K562 (cell line): ENCODE data around the gene FTH1. TPM values are rescaled to one million over a fixed set of nuclear protein-coding genes. Genes with fewer than 3 reads are reported as not detected.
A peak's percentile ranks its signal among the peaks of the same experiment; 100 is the strongest.

Experiments
- COPS2 ChIP-seq: fragments of 450-650 bp; conservative IDR thresholded peaks from 2 replicates; pipeline ENCODE4 v1.6.1; 2016; ENCODE audit warnings: mild to moderate bottlenecking, moderate library complexity
- ESRRA ChIP-seq: fragments of 450-650 bp; IDR thresholded peaks from 2 replicates; pipeline ENCODE4 v1.6.1; 2014; ENCODE audit warnings: low read depth, mild to moderate bottlenecking, moderate library complexity, borderline replicate concordance
- GABPB2 ChIP-seq: fragments of 250-450 bp; sonication (Bioruptor Pico); conservative IDR thresholded peaks from 2 replicates; pipeline ENCODE4 v1.5.1; 2021; ENCODE audit warnings: mild to moderate bottlenecking
- ILF3 ChIP-seq: fragments of 450-650 bp; IDR thresholded peaks from 2 replicates; pipeline ENCODE4 v1.6.1; 2018; ENCODE audit warnings: antibody characterized with exemption, mild to moderate bottlenecking, moderate library complexity, borderline replicate concordance
- KLF1 ChIP-seq: fragments of 450-650 bp; IDR thresholded peaks from 2 replicates; pipeline ENCODE4 v1.6.1; 2016; ENCODE audit warnings: missing genetic modification characterization, missing compliant biosample characterization
- MEF2A ChIP-seq: IDR thresholded peaks from 2 replicates; pipeline ENCODE4 v1.6.1; 2011; ENCODE audit warnings: low read depth, mild to moderate bottlenecking, low read length, moderate library complexity; ENCODE audit not compliant: control insufficient read depth
- MLLT1 ChIP-seq, 2 experiments: fragments of 450-650 bp; IDR thresholded peaks; 2 replicates each; pipeline ENCODE4 v1.6.1; 2016
- POLR3G ChIP-seq: IDR thresholded peaks from 2 replicates; pipeline ENCODE4 v1.6.1; 2011; ENCODE audit not compliant: insufficient read length, insufficient replicate concordance; ENCODE audit errors: extremely low read depth
- PRPF4 ChIP-seq: fragments of 200-400 bp; formaldehyde crosslinking; IDR thresholded peaks from one replicate; pipeline ENCODE4 v1.6.1; 2017; ENCODE audit warnings: low read length, low read depth, mild to moderate bottlenecking; ENCODE audit not compliant: insufficient read depth, poor library complexity, severe bottlenecking
- RBM39 ChIP-seq: fragments of 200-400 bp; formaldehyde crosslinking; optimal IDR thresholded peaks from 2 replicates; pipeline ENCODE3; 2018; ENCODE audit warnings: low read depth, low read length
- SAFB ChIP-seq: fragments of 200-400 bp; formaldehyde crosslinking; IDR thresholded peaks from 2 replicates; pipeline ENCODE4 v1.6.1; 2017; ENCODE audit warnings: low read depth, low read length, borderline replicate concordance
- SMARCA4 ChIP-seq: fragments of 450-650 bp; IDR thresholded peaks from 2 replicates; pipeline ENCODE4 v1.6.1; 2016
- TBP ChIP-seq: optimal IDR thresholded peaks from 2 replicates; pipeline ENCODE3; 2011; ENCODE audit warnings: low read depth, low read length, improper control_type of control experiment
- TEAD4 ChIP-seq, 2 experiments: sonication (generic) in 1 of 2; formaldehyde crosslinking in 1 of 2; IDR thresholded peaks; 2 replicates each; pipeline versions ENCODE4 v1.6.1 to v1.8.0; 2012 to 2022; ENCODE audit warnings: borderline replicate concordance in 1 of 2, inconsistent platforms in 1 of 2, low read length in 1 of 2, mild to moderate bottlenecking in 1 of 2, missing genetic modification reagents in 1 of 2
- TOE1 ChIP-seq, 2 experiments: fragments of 450-650 bp in 1 of 2; sonication (generic) in 1 of 2; formaldehyde crosslinking in 1 of 2; IDR thresholded peaks; 2 replicates each; pipeline versions ENCODE4 v1.7.1 to v1.8.0; 2016 to 2022; ENCODE audit warnings: borderline replicate concordance in 2 of 2, mild to moderate bottlenecking in 2 of 2, antibody characterized with exemption in 1 of 2, inconsistent platforms in 1 of 2, low read depth in 1 of 2, missing genetic modification reagents in 1 of 2, moderate library complexity in 1 of 2
- ZBTB17 ChIP-seq: fragments of 450-650 bp; formaldehyde crosslinking; IDR thresholded peaks from 2 replicates; pipeline ENCODE4 v1.4.0; 2020; ENCODE audit warnings: mild to moderate bottlenecking
- ZBTB5 ChIP-seq: fragments of 450-650 bp; IDR thresholded peaks from 2 replicates; pipeline ENCODE4 v1.6.1; 2017; ENCODE audit warnings: antibody characterized with exemption
- ZNF146 ChIP-seq: IDR thresholded peaks from one replicate; pipeline ENCODE4 v1.6.1; 2018; ENCODE audit warnings: missing compliant biosample characterization; ENCODE audit not compliant: unreplicated experiment
- ZNF668 ChIP-seq: fragments of 250-450 bp; sonication (Bioruptor Pico); IDR thresholded peaks from 2 replicates; pipeline ENCODE4 v1.8.0; 2022; ENCODE audit warnings: mild to moderate bottlenecking, inconsistent platforms
- polyA plus RNA-seq, 8 experiments: library from polyadenylated mRNA; depleted of rRNA in 4 of 8; stranded (reverse) in 5 of 8; unstranded in 3 of 8; fragments of >200 nt; fragmentation: Nextera tagmentation in 2 of 8; fragmentation: Illumina TruSeq in 1 of 8; extraction: Ambion mirVana in 2 of 8; extraction: Trizol in 1 of 8; gene quantifications; 2 replicates each; pipeline versions ENCODE4 v1.2.1 to v1.2.3, GENCODE V29; 2011 to 2014; ENCODE audit warnings: inconsistent platforms in 1 of 8, missing spikeins in 1 of 8
- total RNA-seq, 7 experiments: library from RNA; depleted of rRNA in 6 of 7; stranded (reverse); fragments of >200 nt in 6 of 7; fragmentation: Illumina TruSeq in 2 of 7; extraction: Trizol in 2 of 7; gene quantifications; 2 replicates each; pipeline versions ENCODE4 v1.2.1 to v1.2.3, GENCODE V29; 2011 to 2021; ENCODE audit warnings: low replicate concordance in 1 of 7
- TF ChIP-seq, protein P1 (sequence below): sonication (generic); formaldehyde crosslinking; IDR thresholded peaks from 2 replicates; pipeline ENCODE4 v1.8.1; 2023; ENCODE audit warnings: mild to moderate bottlenecking, missing genetic modification reagents
- TF ChIP-seq, protein P2 (sequence below): sonication (generic); formaldehyde crosslinking; IDR thresholded peaks from 2 replicates; pipeline ENCODE4 v1.9.0; 2022; ENCODE audit warnings: mild to moderate bottlenecking, missing genetic modification reagents
- TF ChIP-seq, protein P3 (sequence below): sonication (generic); formaldehyde crosslinking; IDR thresholded peaks from 2 replicates; pipeline ENCODE4 v1.8.1; 2022; ENCODE audit warnings: missing genetic modification reagents

The FTH1 gene
- total and polyA plus RNA-seq, 9 of the 15 experiments (the other 6 are each of a cell fraction or from before 2014, with no cell fraction given), result 370 to 3,146 (median 802) TPM

- TF ChIP-seq, protein P1, sequence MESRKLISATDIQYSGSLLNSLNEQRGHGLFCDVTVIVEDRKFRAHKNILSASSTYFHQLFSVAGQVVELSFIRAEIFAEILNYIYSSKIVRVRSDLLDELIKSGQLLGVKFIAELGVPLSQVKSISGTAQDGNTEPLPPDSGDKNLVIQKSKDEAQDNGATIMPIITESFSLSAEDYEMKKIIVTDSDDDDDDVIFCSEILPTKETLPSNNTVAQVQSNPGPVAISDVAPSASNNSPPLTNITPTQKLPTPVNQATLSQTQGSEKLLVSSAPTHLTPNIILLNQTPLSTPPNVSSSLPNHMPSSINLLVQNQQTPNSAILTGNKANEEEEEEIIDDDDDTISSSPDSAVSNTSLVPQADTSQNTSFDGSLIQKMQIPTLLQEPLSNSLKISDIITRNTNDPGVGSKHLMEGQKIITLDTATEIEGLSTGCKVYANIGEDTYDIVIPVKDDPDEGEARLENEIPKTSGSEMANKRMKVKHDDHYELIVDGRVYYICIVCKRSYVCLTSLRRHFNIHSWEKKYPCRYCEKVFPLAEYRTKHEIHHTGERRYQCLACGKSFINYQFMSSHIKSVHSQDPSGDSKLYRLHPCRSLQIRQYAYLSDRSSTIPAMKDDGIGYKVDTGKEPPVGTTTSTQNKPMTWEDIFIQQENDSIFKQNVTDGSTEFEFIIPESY (CRISPR knock-in tag), result no peak
- TF ChIP-seq, protein P2, sequence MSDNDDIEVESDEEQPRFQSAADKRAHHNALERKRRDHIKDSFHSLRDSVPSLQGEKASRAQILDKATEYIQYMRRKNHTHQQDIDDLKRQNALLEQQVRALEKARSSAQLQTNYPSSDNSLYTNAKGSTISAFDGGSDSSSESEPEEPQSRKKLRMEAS (CRISPR knock-in tag), result no peak
- TF ChIP-seq MLLT1 (IDR thresholded peaks at IDR 0.05) (peak; percentile 74 to 84; a peak in 3 of 4 replicates), GABPB2 (no peak), TOE1 (IDR thresholded peaks at IDR 0.05; ENCODE audit: borderline replicate concordance) (no peak), TOE1 (CRISPR knock-in tag; IDR thresholded peaks at IDR 0.05; ENCODE audit: borderline replicate concordance, low read depth) (no peak), ZBTB17 (CRISPR knock-in tag) (no peak), POLR3G (no peak), TBP (no peak), MEF2A (no peak), ZNF668 (CRISPR knock-in tag) (0 out of 2 replicates have a peak, but pooled peaks have one; percentile 37), ZNF146 (no peak), ILF3 (no peak), RBM39 (no peak), SAFB (no peak), SMARCA4 (0 out of 2 replicates have a peak, but pooled peaks have one; percentile 6), ESRRA (no peak), PRPF4 (no peak), COPS2 (no peak), KLF1 (no peak), ZBTB5 (peak; percentile 43; the same call in 1 of the 2 replicates), TEAD4 (IDR thresholded peaks at IDR 0.05; ENCODE audit: low read length) (no peak), TEAD4 (CRISPR knock-in tag; IDR thresholded peaks at IDR 0.05; ENCODE audit: borderline replicate concordance) (no peak)
- TF ChIP-seq, protein P3, sequence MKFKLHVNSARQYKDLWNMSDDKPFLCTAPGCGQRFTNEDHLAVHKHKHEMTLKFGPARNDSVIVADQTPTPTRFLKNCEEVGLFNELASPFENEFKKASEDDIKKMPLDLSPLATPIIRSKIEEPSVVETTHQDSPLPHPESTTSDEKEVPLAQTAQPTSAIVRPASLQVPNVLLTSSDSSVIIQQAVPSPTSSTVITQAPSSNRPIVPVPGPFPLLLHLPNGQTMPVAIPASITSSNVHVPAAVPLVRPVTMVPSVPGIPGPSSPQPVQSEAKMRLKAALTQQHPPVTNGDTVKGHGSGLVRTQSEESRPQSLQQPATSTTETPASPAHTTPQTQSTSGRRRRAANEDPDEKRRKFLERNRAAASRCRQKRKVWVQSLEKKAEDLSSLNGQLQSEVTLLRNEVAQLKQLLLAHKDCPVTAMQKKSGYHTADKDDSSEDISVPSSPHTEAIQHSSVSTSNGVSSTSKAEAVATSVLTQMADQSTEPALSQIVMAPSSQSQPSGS (CRISPR knock-in tag), result no peak
Measured at GRCh38 chr11:61969391-61969758, 1.9 kb upstream of the FTH1 start (continued).
